Measurements from ENCODE around the gene COPA.

COPA gene

GRCh38 chr1:160261556-160261892 is 81.5 kb downstream of the COPA start:
- peak overlapping the region; percentile 97 for H3K9ac ChIP-seq (ENCODE audit: insufficient read length)
- H3K36me3 ChIP-seq (ENCODE audit: insufficient read depth, low read length), result no peaks in the 10 kb centered on the region; the same call in 1 of the 2 replicates
- H3K4me3 ChIP-seq, result peak overlapping the region; percentile 97
- no peaks in the 10 kb centered on the region for H3K9me3 ChIP-seq (ENCODE audit: low read depth, low read length)
- DNase-seq (ENCODE audit: low read depth, low spot score), result no peak
- H3K27ac ChIP-seq, result peak overlapping the region; percentile 63
- TF ChIP-seq POLR2AphosphoS5 (IDR thresholded peaks at IDR 0.05; ENCODE audit: borderline replicate concordance, low read depth, low read length) (no peak), FOXP2 (optimal IDR thresholded peaks at IDR 0.05; ENCODE audit: control extremely low read depth, extremely low read length, insufficient read depth) (no peak)

DNA sequence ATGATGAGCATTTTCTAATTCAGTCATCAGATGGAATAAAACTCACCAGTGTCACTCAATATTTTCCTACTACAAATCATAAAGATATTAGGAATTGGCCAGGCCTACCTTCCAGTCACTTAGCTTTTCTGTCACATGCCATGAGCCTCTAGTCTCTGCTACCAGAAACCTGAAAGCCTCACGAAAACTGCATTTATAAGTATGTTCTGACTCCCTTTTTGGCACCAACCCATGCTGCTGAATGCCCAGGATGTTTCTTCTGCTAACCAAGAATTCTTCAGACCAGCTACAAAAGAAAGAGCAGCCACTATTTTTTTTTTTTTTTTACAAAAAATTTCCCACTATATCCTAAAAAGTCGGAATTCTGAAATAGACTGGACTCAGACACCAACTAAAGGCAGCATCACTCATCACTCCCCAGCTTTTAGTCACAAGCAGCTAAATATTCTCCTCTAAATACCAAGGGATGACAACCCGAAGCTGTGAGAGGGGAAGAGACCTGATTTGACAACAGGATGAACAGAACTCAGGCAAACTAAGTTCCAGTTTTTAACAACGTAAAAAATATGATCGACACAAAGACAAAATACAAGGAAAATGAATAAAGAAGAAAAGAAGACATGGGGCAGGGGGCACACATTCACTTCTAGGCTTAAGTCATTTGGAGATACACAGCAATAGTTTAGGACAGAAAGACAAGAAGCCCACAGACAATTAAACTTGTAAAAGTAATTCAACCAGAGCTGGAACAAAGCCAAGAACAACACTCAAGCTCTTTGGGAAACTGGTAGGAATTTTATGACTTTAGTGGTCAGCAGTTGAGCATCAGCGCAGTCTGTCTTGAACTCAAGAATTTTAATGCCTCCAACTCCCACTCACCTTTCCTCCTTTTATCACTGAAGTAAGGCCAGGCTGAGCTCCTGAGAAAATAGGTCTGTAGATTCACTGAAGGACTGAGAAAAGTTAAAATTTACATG is 82.4 kb downstream of the COPA start:
- TF ChIP-seq POLR2AphosphoS5 (IDR thresholded peaks at IDR 0.05; ENCODE audit: borderline replicate concordance, low read depth, low read length), result no peak
- no peak for TF ChIP-seq EZH2 (IDR thresholded peaks at IDR 0.05)
- TF ChIP-seq FOXP2 (optimal IDR thresholded peaks at IDR 0.05; ENCODE audit: control extremely low read depth, extremely low read length, insufficient read depth), result no peak
- Histone ChIP-seq H3K9ac (ENCODE audit: insufficient read length) (peak overlapping the region; percentile 97), H3K36me3 (ENCODE audit: insufficient read depth, low read length) (no peaks in the 10 kb centered on the region; the same call in 1 of the 2 replicates), H3K27ac (no peak overlapping the region), H3K9me3 (ENCODE audit: low read depth, low read length) (no peaks in the 10 kb centered on the region), H3K4me3 (peak overlapping the region; percentile 97)
- no peak for DNase-seq (ENCODE audit: low read depth, low spot score)

DNA sequence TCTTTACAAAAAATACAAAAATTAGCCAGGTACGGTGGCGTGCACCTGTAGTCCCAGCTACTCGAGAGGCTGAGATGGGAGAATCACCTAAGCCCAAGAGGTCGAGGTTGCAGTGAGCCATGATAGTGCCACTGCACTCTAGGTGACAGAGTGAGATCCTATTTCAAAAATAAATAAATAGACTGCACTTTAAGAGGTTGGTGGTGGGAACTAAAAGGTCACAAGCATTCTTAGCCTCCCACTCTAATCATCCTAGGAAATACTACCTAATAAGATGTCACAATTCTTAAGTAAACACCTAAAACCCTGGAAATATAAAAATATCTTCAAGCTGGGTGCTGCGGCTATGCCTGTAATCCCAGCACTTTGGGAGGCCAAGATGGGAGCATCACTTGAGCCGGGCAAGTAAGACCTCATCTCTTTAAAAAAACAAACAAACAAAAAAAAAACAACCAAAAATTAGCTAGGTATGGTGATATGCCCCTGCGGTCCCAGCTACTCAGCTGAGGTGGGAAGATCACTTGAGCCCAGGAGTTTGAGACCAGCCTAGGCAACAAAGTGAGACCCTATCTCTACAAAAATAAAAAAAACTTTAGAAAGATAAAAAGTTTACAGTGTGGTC is 84.8 kb downstream of the COPA start:
- no peak for DNase-seq (ENCODE audit: low read depth, low spot score)
- Histone ChIP-seq H3K9ac (ENCODE audit: insufficient read length) (no peak overlapping the region), H3K36me3 (ENCODE audit: insufficient read depth, low read length) (no peaks in the 10 kb centered on the region; the same call in 1 of the 2 replicates), H3K27ac (no peak overlapping the region), H3K9me3 (ENCODE audit: low read depth, low read length) (no peaks in the 10 kb centered on the region), H3K4me3 (no peak overlapping the region)
- TF ChIP-seq POLR2AphosphoS5 (IDR thresholded peaks at IDR 0.05; ENCODE audit: borderline replicate concordance, low read depth, low read length) (no peak), EZH2 (IDR thresholded peaks at IDR 0.05) (no peak), FOXP2 (optimal IDR thresholded peaks at IDR 0.05; ENCODE audit: control extremely low read depth, extremely low read length, insufficient read depth) (no peak)

- Histone ChIP-seq H3K27ac (no peak overlapping the region), H3K4me3 (no peak overlapping the region), H3K9ac (ENCODE audit: insufficient read length) (peak overlapping the region; percentile 25), H3K36me3 (ENCODE audit: insufficient read depth, low read length) (no peaks in the 10 kb centered on the region; the same call in 1 of the 2 replicates), H3K9me3 (ENCODE audit: low read depth, low read length) (no peaks in the 10 kb centered on the region)
- no peak for DNase-seq (ENCODE audit: low read depth, low spot score)
- TF ChIP-seq EZH2 (IDR thresholded peaks at IDR 0.05) (no peak), POLR2AphosphoS5 (IDR thresholded peaks at IDR 0.05; ENCODE audit: borderline replicate concordance, low read depth, low read length) (no peak), FOXP2 (optimal IDR thresholded peaks at IDR 0.05; ENCODE audit: control extremely low read depth, extremely low read length, insufficient read depth) (no peak)
Observed at GRCh38 chr1:160257411-160258015, 85.5 kb downstream of the COPA start.

GRCh38 chr1:160256396-160257046 is 86.5 kb downstream of the COPA start:
- H3K9ac ChIP-seq (ENCODE audit: insufficient read length), result no peak overlapping the region
- DNase-seq (ENCODE audit: low read depth, low spot score), result no peak
- H3K9me3 ChIP-seq (ENCODE audit: low read depth, low read length), result no peaks in the 10 kb centered on the region
- peak overlapping the region; percentile 46; the same call in 1 of the 2 replicates for H3K27ac ChIP-seq
- no peak overlapping the region for H3K4me3 ChIP-seq
- no peaks in the 10 kb centered on the region; the same call in 1 of the 2 replicates for H3K36me3 ChIP-seq (ENCODE audit: insufficient read depth, low read length)
- TF ChIP-seq EZH2 (IDR thresholded peaks at IDR 0.05) (no peak), FOXP2 (optimal IDR thresholded peaks at IDR 0.05; ENCODE audit: control extremely low read depth, extremely low read length, insufficient read depth) (no peak), POLR2AphosphoS5 (IDR thresholded peaks at IDR 0.05; ENCODE audit: borderline replicate concordance, low read depth, low read length) (no peak)

DNA sequence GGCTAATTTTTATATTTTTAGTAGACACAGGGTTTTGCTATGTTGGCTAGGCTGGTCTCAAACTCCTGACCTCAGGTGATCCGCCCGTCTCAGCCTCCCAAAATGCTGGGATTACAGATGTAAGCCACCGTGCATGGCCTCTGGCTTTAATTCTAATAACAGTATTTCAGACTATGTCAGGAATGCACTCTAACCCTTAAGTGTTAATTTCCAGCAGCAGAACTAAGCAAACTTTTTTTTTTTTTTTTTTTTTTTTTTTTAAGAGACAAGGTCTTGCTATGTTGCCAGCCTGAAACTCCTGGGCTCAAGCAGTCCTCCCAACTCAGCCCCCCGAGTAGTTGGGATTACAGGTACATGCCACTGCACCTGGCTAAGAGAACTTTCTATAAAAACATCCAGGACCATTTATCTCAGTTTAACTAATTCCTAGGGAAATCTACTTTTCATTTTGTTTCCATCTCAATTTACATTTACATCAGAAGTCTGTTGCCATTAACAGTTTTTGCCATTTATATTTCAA is 87.2 kb downstream of the COPA start:
- no peak for TF ChIP-seq EZH2 (IDR thresholded peaks at IDR 0.05)
- TF ChIP-seq POLR2AphosphoS5 (IDR thresholded peaks at IDR 0.05; ENCODE audit: borderline replicate concordance, low read depth, low read length), result no peak
- TF ChIP-seq FOXP2 (optimal IDR thresholded peaks at IDR 0.05; ENCODE audit: control extremely low read depth, extremely low read length, insufficient read depth), result no peak
- Histone ChIP-seq H3K9me3 (ENCODE audit: low read depth, low read length) (no peaks in the 10 kb centered on the region), H3K4me3 (no peak overlapping the region), H3K36me3 (ENCODE audit: insufficient read depth, low read length) (no peaks in the 10 kb centered on the region; the same call in 1 of the 2 replicates), H3K9ac (ENCODE audit: insufficient read length) (no peak overlapping the region), H3K27ac (no peak overlapping the region)
- no peak for DNase-seq (ENCODE audit: low read depth, low spot score)

GRCh38 chr1:160251687-160252526 is 91.1 kb downstream of the COPA start:
- no peak for DNase-seq (ENCODE audit: low read depth, low spot score)
- H3K36me3 ChIP-seq (ENCODE audit: insufficient read depth, low read length), result no peaks in the 10 kb centered on the region
- TF ChIP-seq POLR2AphosphoS5 (IDR thresholded peaks at IDR 0.05; ENCODE audit: borderline replicate concordance, low read depth, low read length), result no peak
- TF ChIP-seq FOXP2 (optimal IDR thresholded peaks at IDR 0.05; ENCODE audit: control extremely low read depth, extremely low read length, insufficient read depth), result no peak
- no peak for TF ChIP-seq EZH2 (IDR thresholded peaks at IDR 0.05)
- H3K4me3 ChIP-seq, result no peak overlapping the region
- no peaks in the 10 kb centered on the region for H3K9me3 ChIP-seq (ENCODE audit: low read depth, low read length)
- no peak overlapping the region for H3K27ac ChIP-seq
- no peak overlapping the region for H3K9ac ChIP-seq (ENCODE audit: insufficient read length)
